Activated CD8-positive, alpha-beta memory T cell treated with anti-CD3 and anti-CD28 coated beads for 36 hours (primary cell): ENCODE results near the gene VANGL2. TPM values are rescaled to one million over a fixed set of nuclear protein-coding genes. Genes with fewer than 3 reads are reported as not detected.

Experiments used
- CTCF ChIA-PET: fragments of 350-600 bp; sonication (Branson Sonifier 250); formaldehyde crosslinking; loops from one replicate; lab custom pipeline; 2021; ENCODE audit warnings: antibody characterized with exemption; lab: Charles Lee
- POLR2A ChIA-PET: fragments of 350-600 bp; sonication (Branson Sonifier 250); formaldehyde crosslinking; loops from one replicate; lab custom pipeline; 2021; ENCODE audit warnings: antibody characterized with exemption; lab: Charles Lee
- total RNA-seq, 2 experiments: library from RNA; stranded (reverse); gene quantifications; one replicate each; pipeline ENCODE4 v1.2.3, GENCODE V29; 2021

The VANGL2 gene
- total RNA-seq: under 1 TPM; 0.04 to 0.06 TPM

GRCh38 chr1:160400223-160400645 lies at the start of gene VANGL2:
Gene VANGL2 (plus strand): TSS chr1:160400564. CDS start chr1:160415838, 15,274 bp downstream.
- CTCF ChIA-PET: no interaction called here

GRCh38 chr1:160351629-160352028 lies 48.7 kb upstream of the VANGL2 start:
- CTCF ChIA-PET: interaction anchor here (1.0 to 5.4 kb wide), 2 partner anchors 25 to 266 kb away, joined by 3 to 18 read pairs; no protein-coding TSS in a partner anchor
- POLR2A ChIA-PET: no interaction called here

More at GRCh38 chr1:160400223-160400645, at the start of gene VANGL2:
- POLR2A ChIA-PET: no interaction called here

DNA sequence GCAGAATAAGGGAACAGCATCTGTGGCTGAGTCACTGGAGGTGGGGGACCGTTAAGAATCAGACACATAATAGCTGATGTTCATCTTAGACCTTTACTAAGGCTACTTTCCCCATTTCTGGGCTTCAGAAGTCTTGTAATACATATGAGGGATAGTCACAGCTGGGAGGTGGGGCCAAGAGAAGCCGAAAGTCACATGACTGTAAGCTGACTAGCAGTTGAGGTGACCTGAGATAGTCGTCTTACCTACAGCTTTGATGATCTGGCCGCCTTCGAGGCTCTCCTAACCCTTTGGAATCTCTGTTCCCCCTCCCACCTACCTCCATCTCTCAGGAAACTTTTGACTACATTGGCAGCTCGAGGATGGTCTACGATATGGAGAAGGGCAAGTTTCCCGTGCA lies 47.8 kb upstream of the VANGL2 start:
- POLR2A ChIA-PET: interaction anchor here (0.7 kb wide), 1 partner anchor 29 kb away, joined by 6 read pairs; no protein-coding TSS in a partner anchor
- CTCF ChIA-PET: interaction anchor here (0.9 to 5.4 kb wide), 3 partner anchors 22 to 267 kb away, joined by 3 to 18 read pairs (median 3); no protein-coding TSS in a partner anchor

GRCh38 chr1:160353223-160353622 lies 47.1 kb upstream of the VANGL2 start:
- ChIA-PET POLR2A (no interaction called here), CTCF (interaction anchor here (0.9 to 5.4 kb wide), 5 partner anchors 9 to 55 kb away, joined by 3 to 18 read pairs (median 4); no protein-coding TSS in a partner anchor)

GRCh38 chr1:160354388-160354985 lies 45.9 kb upstream of the VANGL2 start:
- CTCF ChIA-PET: interaction anchor here (0.6 to 5.4 kb wide), 7 partner anchors 10 to 54 kb away, joined by 3 to 18 read pairs (median 4); no protein-coding TSS in a partner anchor
- POLR2A ChIA-PET: no interaction called here

- CTCF ChIA-PET: interaction anchor here (1.2 to 1.6 kb wide), 2 partner anchors 13 to 66 kb away, joined by 3 read pairs; no protein-coding TSS in a partner anchor
- POLR2A ChIA-PET: no interaction called here
These were observed 42.9 kb upstream of the VANGL2 start for GRCh38 chr1:160357286-160358002.

DNA sequence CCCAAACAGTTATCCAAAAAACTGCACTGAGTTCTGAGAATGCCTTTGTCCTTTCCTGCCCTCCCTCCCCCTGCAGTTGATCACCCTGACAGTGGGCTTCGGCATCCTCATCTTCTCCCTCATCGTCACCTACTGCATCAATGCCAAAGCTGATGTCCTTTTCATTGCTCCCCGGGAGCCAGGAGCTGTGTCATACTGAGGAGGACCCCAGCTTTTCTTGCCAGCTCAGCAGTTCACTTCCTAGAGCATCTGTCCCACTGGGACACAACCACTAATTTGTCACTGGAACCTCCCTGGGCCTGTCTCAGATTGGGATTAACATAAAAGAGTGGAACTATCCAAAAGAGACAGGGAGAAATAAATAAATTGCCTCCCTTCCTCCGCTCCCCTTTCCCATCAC lies 42.3 kb upstream of the VANGL2 start:
- ChIA-PET POLR2A (no interaction called here), CTCF (interaction anchor here (1.6 kb wide), 1 partner anchor 67 kb away, joined by 3 read pairs; no protein-coding TSS in a partner anchor)

- CTCF ChIA-PET: interaction anchor here (1.3 kb wide), 1 partner anchor 11 kb away, joined by 3 read pairs; no protein-coding TSS in a partner anchor
- POLR2A ChIA-PET: no interaction called here
These were observed 40.7 kb upstream of the VANGL2 start for GRCh38 chr1:160359559-160360226.

GRCh38 chr1:160360227-160360695 lies 40.1 kb upstream of the VANGL2 start:
- POLR2A ChIA-PET: no interaction called here
- CTCF ChIA-PET: interaction anchor here (1.3 kb wide), 1 partner anchor 12 kb away, joined by 3 read pairs; no protein-coding TSS in a partner anchor

GRCh38 chr1:160361199-160361598 lies 39.2 kb upstream of the VANGL2 start:
- CTCF ChIA-PET: interaction anchor here (0.8 to 1.3 kb wide), 2 partner anchors 13 to 16 kb away, joined by 3 read pairs; no protein-coding TSS in a partner anchor

GRCh38 chr1:160361814-160362167 lies 38.6 kb upstream of the VANGL2 start:
- CTCF ChIA-PET: interaction anchor here (0.8 to 2.1 kb wide), 2 partner anchors 15 to 169 kb away, joined by 4 read pairs; no protein-coding TSS in a partner anchor

More at GRCh38 chr1:160361199-160361598, 39.2 kb upstream of the VANGL2 start:
- POLR2A ChIA-PET: no interaction called here

DNA sequence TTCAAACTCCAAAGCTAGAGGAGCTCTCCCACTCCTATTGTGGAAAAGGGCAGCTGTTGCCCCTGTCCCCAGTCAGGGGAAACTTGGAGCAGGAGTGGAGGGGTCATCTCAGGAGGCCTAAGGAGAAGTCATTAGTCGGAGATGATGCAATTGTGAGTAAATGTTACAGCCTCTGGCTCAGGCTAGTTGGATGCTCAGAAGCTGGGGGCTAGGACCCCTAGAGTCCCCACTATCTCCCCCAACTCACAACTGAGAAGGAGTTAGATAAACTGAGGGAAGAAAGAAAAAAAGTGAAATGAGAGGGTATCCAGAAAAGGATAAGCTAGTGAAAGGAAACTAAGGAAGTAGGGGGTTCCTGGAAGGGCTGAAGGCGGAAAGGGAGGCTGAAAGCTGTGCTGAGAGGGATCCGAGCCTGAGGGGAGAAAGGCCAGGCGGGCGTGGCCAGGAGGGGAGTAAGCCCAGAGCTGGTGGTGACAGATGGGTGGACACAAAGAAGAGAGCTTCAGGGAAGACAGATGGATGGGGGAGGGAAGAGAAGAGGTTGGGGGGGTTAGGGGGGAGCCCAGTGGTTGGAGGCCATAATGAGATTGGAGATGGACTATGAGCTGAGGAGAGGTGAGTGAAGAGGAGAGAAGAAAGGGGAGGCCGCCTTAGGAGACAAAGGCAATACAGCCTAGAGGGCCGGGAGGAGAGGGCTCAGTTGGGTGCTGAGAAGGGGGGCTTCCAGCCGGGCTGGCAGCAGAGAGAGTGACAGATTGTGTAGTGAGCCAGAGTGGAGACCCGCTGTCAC lies 38.0 kb upstream of the VANGL2 start:
- ChIA-PET CTCF (interaction anchor here (0.8 to 2.1 kb wide), 3 partner anchors 14 to 169 kb away, joined by 4 read pairs; no protein-coding TSS in a partner anchor), POLR2A (interaction anchor here (0.6 kb wide), 1 partner anchor 79 kb away, joined by 3 read pairs; no protein-coding TSS in a partner anchor)

More at GRCh38 chr1:160361814-160362167, 38.6 kb upstream of the VANGL2 start:
- POLR2A ChIA-PET: interaction anchor here (0.6 kb wide), 1 partner anchor 78 kb away, joined by 3 read pairs; no protein-coding TSS in a partner anchor

GRCh38 chr1:160363010-160363409 lies 37.4 kb upstream of the VANGL2 start:
- POLR2A ChIA-PET: no interaction called here
- CTCF ChIA-PET: interaction anchor here (1.6 to 2.1 kb wide), 2 partner anchors 13 to 72 kb away, joined by 4 read pairs; no protein-coding TSS in a partner anchor

DNA sequence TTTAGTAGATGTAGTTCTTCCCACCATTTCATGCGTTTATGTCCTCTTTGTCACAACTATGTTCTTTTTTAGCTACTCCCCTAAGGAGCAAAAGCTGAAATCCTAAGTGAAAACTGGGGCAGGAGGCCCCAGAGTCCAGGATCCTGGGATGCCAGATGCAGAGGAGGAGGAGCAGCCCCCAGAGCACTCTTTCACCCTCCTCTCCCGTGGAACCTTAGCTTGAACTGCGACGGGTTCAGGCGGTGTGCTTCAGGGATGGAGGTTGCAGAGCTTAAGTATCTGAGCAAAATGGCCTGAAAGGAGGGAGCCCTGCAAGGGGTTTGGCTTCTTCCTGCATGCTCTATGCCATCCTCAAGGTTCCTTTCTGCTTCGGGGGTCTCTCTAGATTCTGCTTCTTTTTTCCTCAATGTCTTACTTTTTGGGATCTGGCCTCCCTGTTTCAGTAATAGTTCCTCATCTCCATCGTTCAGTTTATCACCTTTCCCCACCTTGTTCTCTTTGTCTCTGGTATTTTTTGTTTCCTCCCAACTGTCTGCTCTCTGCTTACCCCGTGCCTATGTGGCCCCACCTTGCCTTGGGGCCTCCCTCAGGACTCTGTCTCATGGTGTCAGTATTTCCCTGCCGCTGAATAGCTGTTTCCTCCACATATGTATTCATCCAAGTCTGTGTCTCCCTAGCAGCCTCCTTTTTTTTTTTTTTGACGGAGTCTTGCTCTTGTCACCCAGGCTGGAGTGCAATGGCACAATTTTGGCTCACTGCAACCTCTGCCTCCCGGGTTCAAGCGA lies 36.2 kb upstream of the VANGL2 start:
- POLR2A ChIA-PET: interaction anchor here (0.6 kb wide), 1 partner anchor 33 kb away, joined by 3 read pairs; no protein-coding TSS in a partner anchor
- CTCF ChIA-PET: interaction anchor here (0.7 to 2.1 kb wide), 2 partner anchors 12 to 36 kb away, joined by 3 to 4 read pairs; no protein-coding TSS in a partner anchor

DNA sequence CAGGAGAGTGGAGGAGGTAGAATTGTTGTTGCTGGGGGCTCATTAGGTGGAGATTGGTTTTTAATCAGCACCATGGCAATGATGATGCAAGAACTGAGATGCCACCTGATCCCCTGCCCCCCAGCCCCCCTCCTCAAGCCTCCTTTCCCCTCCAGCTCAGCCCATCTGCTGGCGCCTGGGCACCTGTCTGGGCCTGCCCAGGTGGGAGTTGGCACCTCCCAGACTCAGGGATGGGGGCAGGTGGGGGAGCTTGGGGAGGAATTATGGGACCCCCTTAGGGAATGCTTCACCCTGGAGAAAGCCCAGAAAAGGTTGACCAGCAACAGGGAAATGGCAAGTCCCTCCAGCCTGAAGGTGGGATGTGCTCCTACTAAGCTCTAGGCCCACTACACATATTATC lies 35.0 kb upstream of the VANGL2 start:
- ChIA-PET POLR2A (no interaction called here), CTCF (interaction anchor here (1.4 kb wide), 1 partner anchor 11 kb away, joined by 5 read pairs; no protein-coding TSS in a partner anchor)

DNA sequence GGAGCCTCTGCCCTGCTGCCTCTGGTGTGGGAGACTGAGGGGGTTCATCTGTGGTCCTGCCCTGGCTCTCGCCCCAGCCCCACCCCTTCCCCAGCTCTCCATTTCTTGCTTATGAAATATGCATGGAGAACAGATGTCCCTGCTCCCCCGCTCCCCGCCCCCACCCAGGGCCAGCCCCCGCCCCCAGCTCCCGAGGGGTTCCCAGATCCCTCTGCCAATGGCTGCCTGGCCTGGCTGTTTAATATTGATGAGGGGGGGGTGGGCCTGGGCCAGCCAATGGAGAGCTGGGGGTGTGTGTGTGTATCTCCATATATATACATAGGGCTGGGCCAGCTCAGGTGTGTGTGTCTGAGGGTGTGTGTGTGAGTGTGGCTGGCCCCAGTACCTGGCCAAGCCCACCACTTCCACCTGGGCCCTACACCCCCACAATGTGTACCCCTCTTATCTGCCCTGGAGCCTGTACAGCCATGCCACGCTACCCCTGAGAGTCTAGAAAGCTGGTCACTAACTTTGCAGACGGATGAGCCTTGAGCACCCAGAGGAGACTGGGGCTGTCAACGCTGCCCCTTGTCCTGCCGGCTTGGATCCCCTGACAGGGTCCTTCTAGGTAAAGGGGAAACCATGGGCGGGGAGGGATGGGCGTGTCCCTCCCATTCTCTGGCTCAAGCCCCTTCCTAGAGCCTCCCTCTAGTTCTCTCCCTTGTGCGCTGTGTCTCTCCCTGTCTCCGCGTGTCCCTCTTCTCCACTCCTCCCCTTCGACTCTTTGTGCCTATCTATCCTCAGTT lies 33.4 kb upstream of the VANGL2 start, which contains the start of gene NHLH1:
NHLH1 (plus strand) TSS at position 341 of the 785 bp plus-strand sequence. CDS start 3,661 bp downstream, outside the sequence.
- CTCF ChIA-PET: no interaction called here
- POLR2A ChIA-PET: interaction anchor here (0.6 kb wide), 1 partner anchor 334 kb away, joined by 3 read pairs; no protein-coding TSS in a partner anchor
